Measurements from ENCODE around the gene PCP2. TPM values are rescaled to one million over a fixed set of nuclear protein-coding genes. Genes with fewer than 3 reads are reported as not detected.

PCP2 gene
- total and polyA plus RNA-seq, 2 of the 13 experiments (the other 11 are each of a cell fraction or from before 2014, with no cell fraction given): 0.62 TPM; not detected in 1

GRCh38 chr19:7641290-7642276 lies 8.1 kb upstream of the PCP2 start:
- Histone ChIP-seq H3K4me1 (ENCODE audit: insufficient read depth, low read length) (peaks cover 10% of the 10 kb centered on the region), H3K9me3 (ENCODE audit: low read length) (no peaks in the 10 kb centered on the region), H4K20me1 (ENCODE audit: insufficient read depth, low read length) (no peaks in the 10 kb centered on the region; the same call in 1 of the 2 replicates), H3K79me2 (ENCODE audit: insufficient read depth, low read length) (peaks cover 7% of the 10 kb centered on the region), H2AFZ (ENCODE audit: low read length) (no peak overlapping the region), H3K4me2 (ENCODE audit: low read depth, low read length) (no peak overlapping the region), H3K27ac (ENCODE audit: extremely low read length, insufficient read depth, low read length) (no peak overlapping the region), H3K4me3 (replicated peaks in 1 of 3; ENCODE audit: insufficient read depth in 1 of 3, low read depth in 2 of 3, low read length in 3 of 3) (no peak overlapping the region), H3K27me3 (ENCODE audit: control insufficient read depth in 1 of 2, insufficient read depth in 2 of 2, low read length in 2 of 2) (no peaks in the 10 kb centered on the region; a peak in 1 of 5 replicates), H3K9ac (ENCODE audit: insufficient read depth, low read depth, low read length) (no peak overlapping the region), H3K36me3 (replicated peaks in 1 of 2; ENCODE audit: control insufficient read depth in 1 of 2, insufficient read depth in 2 of 2, low read length in 2 of 2) (no peaks in the 10 kb centered on the region; a peak in 1 of 5 replicates)
- DNase-seq (ENCODE audit: low spot score): no peak
- intact Hi-C loops (cut with micrococcal nuclease; ENCODE audit: unreplicated experiment): no loop called here
- in situ Hi-C loops (cut with HindIII; ENCODE audit: extremely low pct_ligation_motif_present, low pct_unique_long_range_greater_than_20kb): no loop called here
- no peak for ATAC-seq
- POLR2A ChIA-PET: interaction anchor here (1.0 to 1.2 kb wide), 2 partner anchors 11 to 46 kb away, joined by 4 to 5 read pairs; partner anchors contain the start of gene CAMSAP3
- no TSS peak for BruUV-seq (replicated peaks)
- no peak for FAIRE-seq
- CTCF ChIA-PET (ENCODE audit: low intra/inter-chr PET ratio, low total read pairs): no interaction called here
- WGBS (ENCODE audit: low lambda C conversion rate): 89% methylated on average over 27 of the region's 43 CpGs
- TF ChIP-seq CTCF (CRISPR knock-in tag; IDR thresholded peaks at IDR 0.05) (peak; percentile 25; the same call in 1 of the 2 replicates), ZNF543 (CRISPR knock-in tag; IDR thresholded peaks at IDR 0.05) (no peak), LRRFIP1 (CRISPR knock-in tag; conservative IDR thresholded peaks at IDR 0.05) (no peak), RBFOX2 (IDR thresholded peaks at IDR 0.05; ENCODE audit: low read depth, low read length) (peak; percentile 30), SMC3 (IDR thresholded peaks at IDR 0.05; ENCODE audit: low read length) (peak; percentile 2; the same call in 1 of the 2 replicates), ZBTB33 (CRISPR knock-in tag; IDR thresholded peaks at IDR 0.05) (0 out of 2 replicates have a peak, but pooled peaks have one; percentile 7), SSRP1 (CRISPR knock-in tag; IDR thresholded peaks at IDR 0.05) (no peak)
